OCI-LY3 (cell line): ENCODE measurements around the gene CCDC170.

Source experiments
- CTCF ChIP-seq: fragments of 200-600, 300-600 bp; sonication (generic); IDR thresholded peaks from 2 replicates; pipeline ENCODE4 v1.5.1; 2014; ENCODE audit warnings: antibody characterized with exemption, low read length, low read depth
- EZH2phosphoT487 ChIP-seq: fragments of 200-600 bp; shearing (Covaris generic); IDR thresholded peaks from 2 replicates; pipeline ENCODE4 v1.6.1; 2018; ENCODE audit warnings: antibody characterized with exemption, mixed run types, low read depth

GRCh38 chr6:151629791-151630190 lies 136.0 kb downstream of the CCDC170 start:
- TF ChIP-seq CTCF (no peak), EZH2phosphoT487 (no peak)
